Psoas muscle (tissue), 7 donors: ENCODE measurements around the gene COL19A1. TPM values are rescaled to one million over a fixed set of nuclear protein-coding genes. Genes with fewer than 3 reads are reported as not detected.

Experiments used
- polyA plus RNA-seq, 3 donors: library from polyadenylated mRNA; stranded (reverse); fragments of 200-250 nt; gene quantifications; one replicate each; pipeline ENCODE4 v1.2.3, GENCODE V29; 2013
- total RNA-seq, 4 donors: library from RNA; stranded (reverse); fragmentation: NEBNext Ultra II Directional in 2 of 4; extraction: Animal tissue kit (Norgen Biotek cat#: 25700) in 2 of 4; gene quantifications; one replicate each; pipeline versions ENCODE4 v1.2.1 to v1.2.4, GENCODE V29; 2021 to 2023
- donor health status: healthy with polysubstance abuse.
- donor health status: DM: no; HTN: no; CAD: no; lungs with moderate emphysema.
- donor health status: Bipolar disorder and iron deficiency.
- donor health status: healthy.
- donor health status: DM: no; HTN: no; CAD: no.
- donor health status: DM: no; HTN: no; CAD: no.
- donor health status: DM: yes; HTN: yes; CAD: no.

Gene COL19A1
- total and polyA plus RNA-seq, 7 donors: 0.01 to 10.3 (median 0.33) TPM

Other genes starting within 250 kb of the COL19A1 start
- 10 to 100 TPM; 22.9 to 37.0 (median 27.3) TPM for gene LMBRD1, start 69.5 kb upstream of the COL19A1 start, total RNA-seq
- gene LMBRD1, start 69.5 kb upstream of the COL19A1 start, polyA plus RNA-seq: 10 to 100 TPM; 19.7 to 30.6 (median 25.5) TPM